NCI-H1048 (cell line): Measurements from ENCODE around the gene PAPSS1.

Experiments
- DNase-seq: peaks from one replicate; lab custom pipeline; 2025; lab: John Stamatoyannopoulos, UW

Gene PAPSS1

GRCh38 chr4:107629318-107629717, 90.7 kb downstream of the PAPSS1 start:
- no peak for DNase-seq

- DNase-seq = no peak
Observed at GRCh38 chr4:107625391-107625902, 94.6 kb downstream of the PAPSS1 start.

GRCh38 chr4:107624024-107624423, 96.0 kb downstream of the PAPSS1 start:
- DNase-seq = no peak

- DNase-seq = no peak
Observed at GRCh38 chr4:107622006-107622405, 98.0 kb downstream of the PAPSS1 start.

- no peak for DNase-seq
Observed at GRCh38 chr4:107619731-107620130, 100.3 kb downstream of the PAPSS1 start.

GRCh38 chr4:107619066-107619465, 101.0 kb downstream of the PAPSS1 start:
- no peak for DNase-seq

GRCh38 chr4:107618656-107619055, 101.4 kb downstream of the PAPSS1 start:
- DNase-seq = no peak

GRCh38 chr4:107616838-107617389, 103.1 kb downstream of the PAPSS1 start:
- no peak for DNase-seq

GRCh38 chr4:107615809-107616208, 104.2 kb downstream of the PAPSS1 start:
- DNase-seq = no peak

- no peak for DNase-seq
Observed at GRCh38 chr4:107603430-107603829, 116.6 kb downstream of the PAPSS1 start.

GRCh38 chr4:107600983-107601382, 119.1 kb downstream of the PAPSS1 start:
- DNase-seq = no peak

- DNase-seq = no peak
Observed at GRCh38 chr4:107600436-107600835, 119.6 kb downstream of the PAPSS1 start.

- DNase-seq = no peak
Observed at GRCh38 chr4:107599841-107600240, 120.2 kb downstream of the PAPSS1 start.

- DNase-seq = no peak
Observed at GRCh38 chr4:107593230-107593629, 126.8 kb downstream of the PAPSS1 start.

- DNase-seq = no peak
Observed at GRCh38 chr4:107592519-107592918, 127.5 kb downstream of the PAPSS1 start.

GRCh38 chr4:107589269-107589668, 130.8 kb downstream of the PAPSS1 start:
- no peak for DNase-seq

- DNase-seq = no peak
Observed at GRCh38 chr4:107586371-107586770, 133.7 kb downstream of the PAPSS1 start.

- no peak for DNase-seq
Observed at GRCh38 chr4:107579099-107579498, 140.9 kb downstream of the PAPSS1 start.

- DNase-seq = no peak
Observed at GRCh38 chr4:107578321-107578720, 141.7 kb downstream of the PAPSS1 start.

GRCh38 chr4:107577743-107578142, 142.3 kb downstream of the PAPSS1 start:
- DNase-seq = no peak

GRCh38 chr4:107575243-107575642, 144.8 kb downstream of the PAPSS1 start:
- no peak for DNase-seq

- no peak for DNase-seq
Observed at GRCh38 chr4:107572281-107572680, 147.8 kb downstream of the PAPSS1 start.

- DNase-seq = no peak
Observed at GRCh38 chr4:107570952-107571351, 149.1 kb downstream of the PAPSS1 start.

- DNase-seq = no peak
Observed at GRCh38 chr4:107564326-107564725, 155.7 kb downstream of the PAPSS1 start.
